GM19395 (cell line): ENCODE measurements around the gene CRYGA.
A peak's percentile ranks its signal among the peaks of the same experiment; 100 is the strongest.
"Not testable (repeated sequence)": the region's sequence is repeated elsewhere in the genome, so short reads cannot be mapped to it uniquely, and the experiment has no call there.

ENCODE experiments used
- ATAC-seq: cut with Tn5 transposase; IDR thresholded peaks from one replicate; pipeline ENCODE4 v1.9.1; 2021; ENCODE audit warnings: mild to moderate bottlenecking, moderate library complexity; ENCODE audit not compliant: unreplicated experiment

CRYGA gene

DNA sequence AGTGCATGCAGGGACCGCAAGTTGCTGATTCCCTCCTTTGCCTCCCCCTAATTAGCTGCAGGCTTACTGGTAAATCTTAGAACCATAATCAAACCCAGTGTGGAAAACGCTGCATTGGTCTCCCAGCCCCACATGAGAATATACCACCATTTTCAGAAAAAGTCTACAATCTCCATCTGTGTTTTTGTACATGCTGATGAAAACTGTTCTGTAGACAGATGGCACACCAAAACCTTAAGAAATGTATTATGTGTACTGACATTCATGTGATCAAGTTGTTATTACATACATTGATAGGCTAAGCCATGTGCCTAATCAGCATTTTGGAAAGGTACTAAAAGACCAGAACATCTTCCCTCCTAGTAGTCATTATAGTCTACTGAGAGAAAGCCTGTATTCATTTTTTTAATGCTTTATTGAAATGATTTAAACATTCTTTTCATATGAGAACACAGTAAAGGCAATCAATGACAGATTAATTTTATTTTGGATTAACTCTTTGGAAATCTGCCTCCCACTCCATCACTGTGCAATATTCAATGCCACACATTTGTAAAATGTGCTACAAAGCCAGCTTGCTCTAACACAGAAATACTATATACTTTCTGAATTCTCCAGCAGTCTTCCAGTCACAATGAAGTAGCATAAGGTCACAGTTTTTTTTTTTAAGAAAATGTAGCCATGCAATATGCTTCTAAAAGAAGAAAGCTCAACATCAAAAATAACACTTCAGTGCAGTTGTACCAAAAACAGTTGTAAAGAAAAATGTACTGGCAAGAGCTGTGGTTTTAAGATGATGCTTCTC is 1.8 kb upstream of the CRYGA start:
- ATAC-seq: no peak

DNA sequence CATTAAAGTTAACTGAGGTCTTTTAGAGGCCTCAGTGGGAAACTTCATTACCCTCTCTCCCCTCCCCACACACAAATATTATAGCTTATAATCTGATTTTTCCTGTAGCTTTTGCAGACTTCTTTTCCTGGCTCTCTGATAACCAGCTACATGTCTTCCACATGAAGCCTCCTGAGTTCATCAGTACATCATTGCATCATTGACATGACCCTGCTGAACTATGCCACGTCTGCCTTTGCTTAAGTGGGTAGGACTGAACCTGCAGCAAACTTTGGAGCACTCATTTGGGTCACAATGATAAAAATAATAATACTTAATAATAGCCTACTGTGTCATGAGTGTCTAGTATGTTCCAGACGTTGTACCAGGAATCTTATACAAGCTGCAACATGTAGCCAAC is 7.0 kb downstream of the CRYGA start:
- ATAC-seq: no peak

DNA sequence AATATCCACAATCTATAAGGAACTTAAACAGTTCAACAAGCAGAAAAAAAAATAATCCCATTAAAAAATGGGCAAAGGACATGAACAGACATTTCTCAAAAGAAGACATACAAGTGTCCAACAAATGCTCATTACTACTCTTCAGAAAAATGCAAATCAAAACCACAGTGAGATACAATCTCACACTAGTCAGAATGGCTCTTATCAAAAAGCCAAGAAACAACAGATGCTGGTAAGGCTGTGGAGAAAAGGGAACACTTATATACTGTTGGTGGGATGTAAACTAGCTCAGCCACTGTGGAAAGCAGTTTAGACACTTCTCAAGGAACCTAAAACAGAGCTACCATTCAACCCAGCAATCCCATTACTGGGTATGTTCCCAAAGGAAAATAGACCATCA is 10.2 kb downstream of the CRYGA start:
- no peak for ATAC-seq

DNA sequence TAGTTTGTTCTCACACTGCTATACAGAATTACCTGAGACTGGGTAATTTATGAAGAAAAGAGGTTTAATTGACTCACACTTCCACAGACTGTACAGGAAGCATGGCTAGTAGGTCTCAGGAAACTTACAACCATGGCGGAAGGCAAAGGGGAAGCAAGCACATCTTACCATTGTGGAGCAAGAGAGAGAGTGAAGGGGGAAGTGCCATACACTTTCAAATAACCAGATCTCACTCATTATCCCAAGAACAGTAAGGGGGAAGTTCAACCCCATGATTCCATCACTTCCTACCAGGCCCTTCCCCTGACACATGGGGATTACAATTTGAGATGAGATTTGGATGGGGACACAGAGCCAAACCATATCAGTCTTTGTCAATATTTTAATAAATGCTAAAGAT is 12.4 kb downstream of the CRYGA start:
- no peak for ATAC-seq

DNA sequence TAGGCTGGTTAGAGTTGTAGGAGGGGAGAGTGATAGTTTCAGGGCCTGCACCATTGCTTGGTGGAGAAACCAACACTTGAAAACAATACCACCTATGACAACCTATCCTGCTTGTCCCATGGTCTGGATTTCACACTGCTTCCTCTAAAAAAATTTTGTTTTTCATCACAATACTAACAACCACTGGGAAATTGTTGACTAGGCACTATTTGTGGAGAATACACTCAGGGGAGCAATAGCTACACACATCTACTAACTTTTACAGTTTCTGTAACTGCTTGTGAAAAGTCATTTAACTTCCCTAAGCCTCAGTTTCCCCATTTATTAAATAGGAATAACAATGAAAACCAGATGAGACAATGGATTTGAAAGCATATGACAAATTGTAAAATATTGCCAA is 13.3 kb downstream of the CRYGA start:
- ATAC-seq: no peak

DNA sequence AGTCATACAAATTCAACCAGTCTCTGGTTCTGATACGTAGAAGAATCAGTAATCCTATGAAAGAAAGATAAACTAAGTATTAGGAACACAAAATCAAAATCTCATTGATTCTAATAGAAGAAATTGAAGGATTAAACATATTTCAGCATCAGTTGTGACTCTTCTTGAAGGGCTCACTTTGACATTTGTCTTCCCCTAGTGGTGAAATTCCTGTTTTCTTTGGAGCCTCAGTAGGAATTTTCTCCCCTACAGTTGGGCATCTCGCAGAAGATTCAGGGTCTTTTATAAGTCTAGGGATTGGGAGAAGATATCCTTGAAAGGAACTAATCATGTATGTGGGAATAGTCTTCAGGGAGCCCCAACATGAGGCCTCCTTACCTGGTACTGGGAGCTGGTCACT is 14.6 kb downstream of the CRYGA start:
- no peak for ATAC-seq

DNA sequence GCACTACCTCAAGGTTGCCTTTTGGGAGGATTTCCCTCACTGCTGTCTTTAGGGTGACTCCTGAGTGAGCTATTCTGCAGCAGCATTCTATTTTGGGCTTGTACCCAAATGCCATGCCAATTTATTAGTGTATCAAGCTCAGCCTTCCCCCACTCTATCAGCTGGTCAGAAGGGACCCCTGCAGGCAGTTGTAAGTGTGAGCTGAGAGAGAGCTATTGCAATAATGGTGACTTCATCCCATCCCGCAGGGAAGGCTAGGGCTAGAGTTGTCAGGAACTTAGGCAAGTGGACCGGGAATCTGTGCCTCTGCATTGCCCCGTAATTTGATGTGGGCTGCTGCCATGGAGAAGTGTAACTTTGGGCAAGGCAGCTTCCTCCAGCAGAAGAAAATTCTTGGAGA is 15.6 kb downstream of the CRYGA start:
- no peak for ATAC-seq

DNA sequence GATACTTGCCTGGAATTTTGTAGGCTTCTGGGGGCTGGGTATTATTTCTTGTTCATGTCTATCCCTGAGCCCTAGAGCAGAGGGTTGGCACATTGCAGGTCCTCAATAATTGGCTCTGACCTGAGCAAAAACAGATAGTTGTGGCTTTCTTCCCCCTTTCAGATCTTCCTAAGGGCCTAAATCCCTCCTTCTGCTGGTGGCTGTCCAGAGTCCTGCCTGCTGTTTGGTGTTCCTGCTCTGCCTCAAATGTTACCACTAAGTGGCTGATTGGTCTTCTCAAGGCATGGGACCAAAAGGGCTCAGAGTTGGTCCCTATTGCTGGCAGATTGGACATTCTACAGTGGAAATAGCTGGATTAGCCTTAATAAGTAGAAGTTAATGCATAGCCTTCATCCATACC is 16.4 kb downstream of the CRYGA start:
- ATAC-seq: no peak

DNA sequence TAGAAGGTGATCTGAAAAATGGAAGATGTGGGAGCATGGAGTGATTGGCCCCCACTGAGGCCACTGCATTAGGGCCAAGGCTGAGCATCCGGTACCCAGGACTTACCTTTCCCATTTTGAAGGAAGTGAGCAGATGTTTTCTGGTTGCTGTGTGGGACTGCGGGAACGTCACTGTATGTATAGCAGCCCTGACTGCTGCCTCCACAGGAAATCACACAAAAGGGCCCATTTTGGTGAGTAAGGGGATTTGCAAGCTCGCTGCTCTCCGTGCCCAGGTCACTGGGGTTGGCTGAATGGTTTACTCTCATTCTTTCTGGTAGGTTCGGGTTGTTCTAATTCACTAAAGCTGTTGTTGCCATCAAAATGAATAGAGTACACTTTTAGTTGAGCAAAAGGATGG is 17.4 kb downstream of the CRYGA start, which contains the start of gene CRYGB:
Gene CRYGB, minus strand, starts transcription at position 153 of the 400 bp plus-strand sequence. Its CDS starts 38 bp downstream, at position 115.
- ATAC-seq: no peak

DNA sequence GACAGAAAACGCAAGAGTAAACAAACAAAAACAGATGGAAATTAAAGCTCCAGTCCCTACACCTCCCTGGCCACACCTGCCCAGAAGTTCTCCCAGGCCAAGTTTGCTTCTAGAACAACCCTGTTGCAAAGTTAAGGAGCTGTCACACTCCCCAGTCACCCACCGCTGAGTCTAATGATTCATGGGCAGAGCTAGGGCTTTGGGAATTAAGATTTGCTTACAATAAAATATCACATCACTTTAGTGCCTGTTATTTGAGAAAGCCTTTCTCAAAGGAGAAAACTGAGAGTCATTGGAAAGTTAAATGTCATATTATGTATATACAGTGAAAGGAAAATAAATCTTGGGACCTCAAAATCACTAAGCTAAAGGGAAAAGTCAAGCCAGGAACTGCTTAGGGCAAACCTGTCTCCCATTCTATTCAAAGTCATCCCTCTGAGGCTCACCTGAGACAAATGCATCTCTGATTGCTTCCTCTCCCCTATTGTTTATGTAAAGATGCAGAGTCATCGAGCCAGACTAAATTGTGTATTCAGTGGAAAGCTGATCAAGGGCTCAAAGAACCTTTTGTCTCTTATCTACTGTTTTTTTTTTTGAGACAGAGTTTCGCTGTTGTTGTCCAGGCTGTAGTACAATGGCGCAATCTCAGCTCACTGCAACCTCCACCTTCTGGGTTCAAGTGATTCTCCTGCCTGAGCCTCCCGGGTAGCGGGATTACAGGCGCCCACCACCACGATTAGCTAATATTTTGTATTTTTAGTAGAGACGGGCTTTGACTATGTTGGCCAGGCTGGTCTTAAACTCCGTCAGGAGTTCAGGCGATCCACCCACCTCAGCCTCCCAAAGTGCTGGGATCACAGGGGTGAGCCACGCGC is 20.2 kb downstream of the CRYGA start:
- no peak for ATAC-seq

DNA sequence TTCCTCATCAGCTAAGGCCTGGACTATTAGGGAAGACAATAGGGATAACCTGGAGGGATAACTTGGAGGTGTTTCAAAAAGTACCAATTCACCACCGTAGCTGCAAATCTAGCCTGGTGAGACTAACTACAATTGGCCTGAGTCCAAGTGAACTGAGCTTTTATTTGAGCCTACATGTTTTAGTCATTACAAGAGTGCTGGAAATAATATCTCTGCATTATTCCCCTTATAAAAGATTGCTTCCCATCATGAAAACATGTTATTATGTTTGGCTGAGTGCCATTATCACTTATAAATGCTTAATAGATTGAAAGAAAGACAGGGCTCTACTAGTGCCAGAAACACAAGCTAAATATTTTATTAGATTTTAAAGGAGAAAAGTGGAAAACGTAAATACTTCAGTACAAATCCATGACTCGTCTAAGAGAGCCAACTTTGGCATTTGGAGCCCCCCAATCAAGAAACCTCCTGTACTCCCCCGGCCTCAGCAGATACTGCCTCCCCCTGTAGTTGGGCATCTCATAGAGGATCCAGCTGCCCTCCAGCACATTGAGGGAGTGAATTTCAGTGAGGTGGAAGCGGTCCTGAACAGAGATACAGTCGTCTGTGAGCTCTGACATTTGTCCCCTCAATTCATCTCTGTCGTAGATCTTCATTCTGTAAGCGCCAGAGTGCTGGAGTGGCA is 21.0 kb downstream of the CRYGA start:
- ATAC-seq: no peak

DNA sequence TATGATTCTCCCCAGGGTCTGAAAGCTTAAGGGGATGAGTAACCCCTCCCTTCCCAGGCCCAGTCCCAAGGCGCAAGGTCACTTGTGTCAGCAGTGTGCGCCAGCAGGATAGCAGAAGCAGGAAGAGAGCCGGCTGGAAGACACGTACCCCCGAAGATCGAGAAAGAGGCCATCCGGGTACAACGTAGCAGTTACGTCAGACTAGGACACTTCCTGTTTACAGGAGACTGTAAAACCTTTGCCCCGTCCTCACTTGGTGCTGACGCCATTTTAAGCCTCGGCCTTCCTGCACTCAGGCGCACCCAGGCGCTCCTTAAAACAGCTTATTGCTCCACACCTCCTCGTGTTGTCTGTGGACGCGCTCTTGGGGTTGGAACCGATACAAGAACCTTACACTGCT is 23.9 kb downstream of the CRYGA start:
- ATAC-seq: no peak

DNA sequence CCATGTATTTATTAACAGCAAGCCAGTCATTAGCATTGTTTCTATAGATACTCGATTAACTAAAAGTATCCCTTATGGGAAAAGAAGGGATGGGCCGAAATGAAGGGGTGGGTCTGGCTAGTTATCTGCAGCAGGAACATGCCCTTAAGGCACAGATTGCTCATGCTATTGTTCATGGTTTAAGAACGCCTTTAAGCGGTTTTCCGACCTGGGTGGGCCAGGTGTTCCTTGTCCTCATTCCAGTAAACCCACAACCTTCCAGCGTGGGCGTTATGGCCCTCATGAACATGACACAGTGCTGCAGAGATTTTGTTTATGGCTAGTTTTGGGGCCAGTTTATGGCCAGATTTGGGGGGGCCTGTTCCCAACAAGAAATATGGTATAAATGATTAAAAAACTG is 25.1 kb downstream of the CRYGA start:
- ATAC-seq: not testable (repeated sequence)

DNA sequence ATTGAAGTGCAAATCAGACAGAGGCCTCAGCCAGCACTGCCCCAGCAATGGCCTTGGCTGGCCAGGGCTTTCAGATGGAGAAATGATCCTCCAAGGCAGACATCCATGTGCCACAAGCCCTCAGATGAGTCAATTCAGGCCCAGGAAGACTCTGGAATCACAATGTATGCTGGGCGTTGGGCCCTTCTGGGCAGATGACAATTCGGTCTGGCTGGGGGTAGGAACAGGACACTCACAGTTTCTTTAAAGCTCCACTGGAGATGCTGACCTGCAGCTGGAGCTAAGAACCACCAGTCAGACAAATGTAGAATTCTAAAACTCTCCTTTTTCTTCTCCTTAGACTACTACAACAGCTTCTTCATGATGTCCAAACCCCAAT is 26.7 kb downstream of the CRYGA start:
- ATAC-seq: no peak

DNA sequence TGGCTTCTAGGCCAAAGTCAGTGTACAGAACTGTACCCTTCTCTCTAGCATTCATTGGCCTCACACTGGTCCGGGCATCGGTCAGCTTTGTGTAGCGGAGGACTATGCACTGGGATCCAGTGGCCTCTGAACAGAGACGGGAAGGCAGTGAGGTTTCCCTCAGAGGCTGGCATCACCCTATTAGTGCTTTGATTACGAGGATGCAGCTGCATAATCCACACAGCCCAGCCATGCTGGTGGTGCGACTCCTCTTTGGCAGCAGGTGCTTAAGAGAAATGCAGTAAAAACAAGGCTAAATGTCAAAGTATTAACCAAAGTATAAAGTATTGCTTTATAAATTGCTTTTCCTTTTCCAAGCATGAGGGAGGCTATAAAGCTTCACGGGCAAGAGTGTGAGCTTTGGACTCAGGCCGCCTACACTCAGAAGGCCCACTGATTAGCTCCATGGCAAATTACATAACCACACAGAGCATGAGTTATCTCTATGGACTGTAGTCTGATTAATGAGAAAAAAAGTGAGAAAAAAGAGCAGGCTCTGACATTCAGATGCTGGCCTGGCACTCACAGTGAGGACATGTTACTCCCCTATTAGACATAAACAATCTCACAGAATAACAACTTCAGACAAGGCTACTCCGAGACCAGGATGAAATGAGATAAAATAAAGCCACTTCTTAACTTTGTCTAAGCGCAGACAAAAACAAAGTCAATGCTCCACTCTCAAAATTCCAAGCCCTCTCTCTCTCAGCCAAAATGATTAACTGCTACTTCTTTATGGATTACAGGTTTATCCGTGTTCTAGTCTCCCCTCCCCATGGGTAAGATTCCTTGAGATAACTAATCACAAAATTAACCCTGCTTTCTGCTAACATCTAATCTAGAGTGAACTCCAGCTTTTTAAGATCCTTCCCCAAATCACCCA is 27.3 kb downstream of the CRYGA start:
- no peak for ATAC-seq

DNA sequence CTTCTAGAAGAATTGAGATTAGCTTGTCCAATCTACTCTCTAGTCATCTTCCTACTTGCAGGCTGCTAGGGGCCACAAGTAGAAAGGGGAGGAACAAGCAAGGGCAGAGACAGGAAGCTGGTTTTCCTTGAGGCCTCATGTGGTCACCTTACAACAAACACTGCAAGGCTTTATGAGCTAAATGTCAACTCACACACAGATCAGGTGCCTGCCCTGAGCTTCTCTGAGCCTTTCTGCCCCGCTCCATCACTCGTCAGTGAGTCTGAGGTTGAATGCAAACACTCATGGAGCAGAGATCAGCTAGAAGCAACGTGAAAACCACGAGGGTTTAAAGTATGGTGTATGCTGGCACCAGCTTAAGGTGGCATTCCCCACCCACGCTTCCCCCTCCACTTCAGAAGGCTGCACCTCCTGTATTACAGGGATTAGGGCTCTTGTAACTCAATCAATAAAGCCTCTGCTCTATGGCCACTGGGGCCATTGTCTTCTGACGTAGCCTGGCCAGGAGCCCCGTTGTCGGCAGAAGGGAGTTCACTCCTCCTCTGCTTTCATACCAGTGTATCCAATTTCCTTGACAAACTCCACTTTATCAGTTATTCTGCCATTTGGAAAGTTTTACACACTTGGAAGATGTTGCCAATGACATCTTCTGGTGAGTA is 28.3 kb downstream of the CRYGA start:
- ATAC-seq: peak; percentile 43

DNA sequence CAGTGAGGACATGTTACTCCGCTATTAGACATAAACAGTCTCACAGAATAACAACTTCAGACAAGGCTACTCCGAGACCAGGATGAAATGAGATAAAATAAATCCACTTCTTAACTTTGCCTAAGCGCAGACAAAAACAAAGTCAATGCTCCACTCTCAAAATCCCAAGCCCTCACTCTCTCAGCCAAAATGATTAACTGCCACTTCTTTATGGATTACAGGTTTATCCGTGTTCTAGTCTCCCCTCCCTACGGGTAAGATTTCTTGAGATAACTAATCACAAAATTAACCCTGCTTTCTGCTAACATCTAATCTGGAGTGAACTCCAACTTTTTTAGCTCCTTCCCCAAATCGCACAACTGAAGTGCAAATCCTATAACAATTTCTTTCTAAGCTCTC is 32.7 kb downstream of the CRYGA start:
- ATAC-seq: no peak

DNA sequence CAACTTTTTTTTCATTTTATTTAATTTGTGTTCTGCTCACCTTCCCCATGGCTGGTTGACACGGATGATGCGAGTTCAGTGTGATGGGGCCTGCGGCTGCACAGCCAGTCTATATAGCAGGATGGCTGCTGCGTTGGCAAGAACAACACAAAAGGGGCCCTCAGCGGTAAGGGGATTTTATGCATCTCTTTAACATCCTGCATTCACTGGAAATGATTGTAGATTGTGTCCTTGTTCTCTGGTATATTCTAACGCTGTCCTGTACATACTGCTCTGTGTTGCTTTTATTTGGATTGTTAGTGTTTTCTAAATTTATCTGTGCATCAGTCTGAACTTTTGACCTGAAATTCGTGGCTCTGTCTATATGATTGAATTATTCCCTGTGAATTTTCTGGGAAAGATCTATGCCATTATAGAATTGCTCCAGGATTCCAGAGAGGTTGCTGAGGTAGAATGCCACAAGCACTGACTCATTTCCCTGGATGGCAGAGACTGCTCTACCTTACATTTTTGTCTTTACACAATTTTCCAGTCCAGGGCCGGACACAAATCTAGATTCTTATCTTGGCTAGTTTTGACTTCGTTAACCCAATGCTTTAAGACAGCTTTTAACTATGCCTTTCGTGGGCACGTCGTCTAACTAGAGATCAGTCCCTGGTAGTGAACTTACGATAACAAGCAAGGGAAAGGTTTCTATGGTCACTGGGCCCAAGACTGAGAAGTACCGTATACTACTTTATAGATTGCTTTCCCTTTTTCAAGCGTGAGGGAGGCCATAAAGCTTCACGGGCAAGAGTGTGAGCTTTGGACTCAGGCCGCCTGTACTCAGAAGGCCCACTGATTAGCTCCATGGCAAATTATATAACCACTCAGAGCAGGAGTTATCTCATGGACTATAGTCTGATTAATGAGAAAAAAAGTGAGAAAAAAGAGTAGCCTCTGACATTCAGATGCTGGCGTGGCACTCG is 33.4 kb downstream of the CRYGA start, which contains the start of gene CRYGC:
Gene CRYGC, minus strand, starts transcription at position 85 of the 968 bp plus-strand sequence. Its CDS starts 36 bp downstream, at position 49.
- ATAC-seq: no peak

DNA sequence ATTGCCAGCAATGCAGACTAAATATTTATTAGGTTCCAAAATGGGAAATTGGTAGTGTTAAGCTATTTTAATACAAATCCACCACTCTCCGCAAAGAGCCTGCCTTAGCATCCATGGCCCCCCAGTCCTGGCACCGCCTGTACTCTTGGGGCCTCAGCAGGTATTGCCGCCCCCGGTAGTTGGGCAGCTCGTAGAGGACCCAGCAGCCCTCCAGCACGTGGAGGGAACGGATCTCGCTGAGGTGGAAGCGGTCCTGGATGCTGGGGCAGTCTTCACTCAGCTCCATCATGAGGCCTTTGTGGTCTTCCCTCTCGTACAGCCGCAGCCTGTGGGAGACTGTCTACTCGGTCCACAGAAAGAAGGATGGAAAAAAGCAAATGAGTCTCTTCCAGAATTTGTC is 35.3 kb downstream of the CRYGA start:
- ATAC-seq: no peak
